Body of pancreas (tissue), 4 donors: Measurements from ENCODE around the gene FAM193B.

ENCODE experiments used
- POLR2A ChIP-seq, 3 donors: fragments of 450-650 bp; IDR thresholded peaks; one replicate each; pipeline ENCODE4 v1.6.1; 2016; ENCODE audit warnings: antibody characterized with exemption in 3 of 3, mild to moderate bottlenecking in 2 of 3
- TF ChIP-seq, protein P1 (sequence below), 7 experiments: fragments of 450-650 bp in 4 of 7; fragments of 200-600 bp in 3 of 7; sonication (generic) in 3 of 7; IDR thresholded peaks; one replicate each; pipeline ENCODE4 v1.5.1; 2016 to 2019; ENCODE audit warnings: antibody characterized with exemption in 7 of 7

DNA sequence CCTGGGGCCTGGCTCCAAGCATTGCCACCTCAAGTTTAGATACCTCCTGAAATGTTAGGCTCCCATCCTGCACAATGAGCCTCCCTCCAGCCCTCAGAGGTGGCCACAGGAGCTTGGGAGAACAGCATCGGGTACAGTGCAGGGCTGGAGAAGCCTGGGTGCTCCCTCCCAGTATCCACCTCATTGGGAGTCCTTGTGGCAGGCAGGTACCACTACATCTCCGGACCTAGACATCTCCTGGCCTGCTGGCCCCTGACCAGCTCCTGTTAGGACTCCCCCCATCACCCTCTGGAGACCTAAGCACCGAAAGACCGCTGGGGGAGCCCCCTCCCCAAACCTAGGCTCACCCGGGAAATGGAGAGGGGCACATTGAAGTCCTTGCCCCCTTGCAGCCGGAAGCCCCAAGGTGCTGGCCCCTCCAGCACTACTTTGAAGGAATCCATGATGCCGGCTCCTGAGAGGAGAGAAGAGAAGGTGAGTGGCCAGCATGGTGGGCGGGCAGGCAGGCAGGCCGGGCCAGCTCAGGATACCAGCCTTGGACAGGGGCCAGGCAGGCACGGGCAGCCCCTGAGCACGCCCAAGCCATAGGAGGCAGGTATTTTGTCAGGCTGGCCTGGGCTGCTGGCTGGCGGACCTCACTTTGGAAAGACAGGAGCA, 58.2 kb downstream of the FAM193B start:
- TF ChIP-seq POLR2A (IDR thresholded peaks at IDR 0.05) = no peak
- TF ChIP-seq, protein P1, sequence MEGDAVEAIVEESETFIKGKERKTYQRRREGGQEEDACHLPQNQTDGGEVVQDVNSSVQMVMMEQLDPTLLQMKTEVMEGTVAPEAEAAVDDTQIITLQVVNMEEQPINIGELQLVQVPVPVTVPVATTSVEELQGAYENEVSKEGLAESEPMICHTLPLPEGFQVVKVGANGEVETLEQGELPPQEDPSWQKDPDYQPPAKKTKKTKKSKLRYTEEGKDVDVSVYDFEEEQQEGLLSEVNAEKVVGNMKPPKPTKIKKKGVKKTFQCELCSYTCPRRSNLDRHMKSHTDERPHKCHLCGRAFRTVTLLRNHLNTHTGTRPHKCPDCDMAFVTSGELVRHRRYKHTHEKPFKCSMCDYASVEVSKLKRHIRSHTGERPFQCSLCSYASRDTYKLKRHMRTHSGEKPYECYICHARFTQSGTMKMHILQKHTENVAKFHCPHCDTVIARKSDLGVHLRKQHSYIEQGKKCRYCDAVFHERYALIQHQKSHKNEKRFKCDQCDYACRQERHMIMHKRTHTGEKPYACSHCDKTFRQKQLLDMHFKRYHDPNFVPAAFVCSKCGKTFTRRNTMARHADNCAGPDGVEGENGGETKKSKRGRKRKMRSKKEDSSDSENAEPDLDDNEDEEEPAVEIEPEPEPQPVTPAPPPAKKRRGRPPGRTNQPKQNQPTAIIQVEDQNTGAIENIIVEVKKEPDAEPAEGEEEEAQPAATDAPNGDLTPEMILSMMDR (IDR thresholded peaks at IDR 0.05) = peak in 4 of 7 experiments; percentile 13 to 25 (median 18)
